Hepatocyte (in vitro differentiated cells): ENCODE results near the gene HKDC1. TPM values are rescaled to one million over a fixed set of nuclear protein-coding genes. Genes with fewer than 3 reads are reported as not detected.

Source experiments
- DNase-seq: peaks from one replicate; pipeline ENCODE4 v3.0.0-alpha.2; 2016; ENCODE audit warnings: low spot score
- H2AFZ ChIP-seq: fragments of 200-600 bp; sonication (generic); 2 replicates; pipeline ENCODE4 v1.6.0; 2016; ENCODE audit warnings: antibody characterized with exemption, mild to moderate bottlenecking
- H3K27ac ChIP-seq: fragments of 200-600 bp; sonication (generic); 2 replicates; pipeline ENCODE4 v1.5.1; 2016; ENCODE audit warnings: mild to moderate bottlenecking
- H3K27me3 ChIP-seq: fragments of 200-600 bp; sonication (generic); 2 replicates; pipeline ENCODE4 v1.6.1; 2016
- H3K36me3 ChIP-seq: fragments of 200-600 bp; sonication (generic); replicated peaks from 2 replicates; pipeline ENCODE4 v1.5.1; 2016; ENCODE audit warnings: low read depth; ENCODE audit not compliant: insufficient read depth
- H3K4me1 ChIP-seq: fragments of 200-600 bp; sonication (generic); 2 replicates; pipeline ENCODE4 v1.5.1; 2016; ENCODE audit warnings: mild to moderate bottlenecking, moderate library complexity; ENCODE audit not compliant: insufficient read depth
- H3K4me2 ChIP-seq: fragments of 200-600 bp; sonication (generic); 2 replicates; pipeline ENCODE4 v1.6.0; 2016
- H3K4me3 ChIP-seq: fragments of 200-600 bp; sonication (generic); 2 replicates; pipeline ENCODE4 v1.5.1; 2016; ENCODE audit warnings: mild to moderate bottlenecking
- H3K79me2 ChIP-seq: fragments of 200-600 bp; sonication (generic); 2 replicates; pipeline ENCODE4 v1.6.0; 2017; ENCODE audit warnings: mild to moderate bottlenecking
- H3K9me2 ChIP-seq: fragments of 200-600 bp; sonication (generic); replicated peaks from 2 replicates; pipeline ENCODE4 v1.6.0; 2017; ENCODE audit warnings: mild to moderate bottlenecking; ENCODE audit not compliant: insufficient read depth
- H3K9me3 ChIP-seq: fragments of 200-600 bp; sonication (generic); 2 replicates; pipeline ENCODE4 v1.5.1; 2016; ENCODE audit warnings: low read depth, mild to moderate bottlenecking
- H4K20me1 ChIP-seq: fragments of 200-600 bp; sonication (generic); 2 replicates; pipeline ENCODE4 v1.6.0; 2016; ENCODE audit warnings: mild to moderate bottlenecking; ENCODE audit not compliant: insufficient read depth, poor library complexity, severe bottlenecking
- EZH2 ChIP-seq: fragments of 200-600 bp; sonication (generic); IDR thresholded peaks from 2 replicates; pipeline ENCODE4 v1.6.1; 2016; ENCODE audit warnings: antibody characterized with exemption, mild to moderate bottlenecking, borderline replicate concordance
- EZH2phosphoT487 ChIP-seq: fragments of 200-600 bp; sonication (generic); IDR thresholded peaks from one replicate; pipeline ENCODE4 v1.6.1; 2018; ENCODE audit warnings: antibody characterized with exemption, mild to moderate bottlenecking, low read depth, moderate library complexity; ENCODE audit not compliant: unreplicated experiment, severe bottlenecking
- WGBS: methylation state at CpG from one replicate; pipeline ENCODE4 v1.1.6; 2016; ENCODE audit warnings: low lambda C conversion rate; ENCODE audit errors: missing lambda C conversion rate; 5-methylcytosine and 5-hydroxymethylcytosine counted together
- polyA plus RNA-seq: library from polyadenylated mRNA; unstranded; fragments of >200 nt; fragmentation: Nextera tagmentation; extraction: Ambion mirVana; gene quantifications from 2 replicates; pipeline ENCODE4 v1.2.1, GENCODE V29; 2016
- total RNA-seq: library from RNA; depleted of rRNA; stranded (reverse); fragments of >200 nt; gene quantifications from 2 replicates; pipeline ENCODE4 v1.2.3, GENCODE V29; 2014
- TF ChIP-seq, protein P1 (sequence below): fragments of 200-600 bp; sonication (generic); IDR thresholded peaks from 2 replicates; pipeline ENCODE4 v1.5.1; 2016; ENCODE audit warnings: antibody characterized with exemption, mild to moderate bottlenecking; ENCODE audit not compliant: poor library complexity

HKDC1 gene
- total and polyA plus RNA-seq, 2 experiments from 2014 or later, result 23.6 to 27.9 TPM

DNA sequence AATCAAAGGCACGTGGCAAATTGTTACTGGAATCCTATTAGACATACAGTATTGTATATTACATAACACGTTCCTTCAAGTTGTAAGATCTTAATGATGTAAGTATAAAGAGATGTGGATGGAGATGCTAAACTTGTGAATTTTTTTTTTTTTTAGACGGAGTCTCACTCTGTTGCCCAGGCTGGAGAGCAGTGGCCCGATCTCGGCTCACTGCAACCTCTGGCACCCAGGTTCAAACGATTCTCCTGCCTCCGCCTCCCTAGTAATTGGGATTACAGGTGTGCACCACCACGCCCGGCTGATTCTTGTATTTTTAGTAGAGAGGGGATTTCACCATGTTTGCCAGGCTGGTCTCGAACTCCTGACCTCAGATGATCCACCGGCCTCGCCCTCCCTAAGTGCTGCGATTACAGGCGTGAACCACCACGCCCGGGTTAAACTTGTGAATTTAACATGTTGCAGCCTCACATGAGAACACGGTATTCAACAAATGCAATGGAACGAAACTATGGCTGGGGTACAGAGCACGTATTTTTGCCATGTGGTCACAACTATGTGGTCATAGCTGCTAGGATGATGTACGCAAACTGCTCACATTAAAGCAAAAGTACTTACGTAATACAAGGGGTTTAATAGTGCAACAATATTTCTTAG is 40.9 kb upstream of the HKDC1 start:
- H3K4me2 ChIP-seq, result peak overlapping the region; percentile 72
- H3K9me2 ChIP-seq, result no peaks in the 10 kb centered on the region
- TF ChIP-seq EZH2 (no peak), EZH2phosphoT487 (no peak)
- TF ChIP-seq, protein P1, sequence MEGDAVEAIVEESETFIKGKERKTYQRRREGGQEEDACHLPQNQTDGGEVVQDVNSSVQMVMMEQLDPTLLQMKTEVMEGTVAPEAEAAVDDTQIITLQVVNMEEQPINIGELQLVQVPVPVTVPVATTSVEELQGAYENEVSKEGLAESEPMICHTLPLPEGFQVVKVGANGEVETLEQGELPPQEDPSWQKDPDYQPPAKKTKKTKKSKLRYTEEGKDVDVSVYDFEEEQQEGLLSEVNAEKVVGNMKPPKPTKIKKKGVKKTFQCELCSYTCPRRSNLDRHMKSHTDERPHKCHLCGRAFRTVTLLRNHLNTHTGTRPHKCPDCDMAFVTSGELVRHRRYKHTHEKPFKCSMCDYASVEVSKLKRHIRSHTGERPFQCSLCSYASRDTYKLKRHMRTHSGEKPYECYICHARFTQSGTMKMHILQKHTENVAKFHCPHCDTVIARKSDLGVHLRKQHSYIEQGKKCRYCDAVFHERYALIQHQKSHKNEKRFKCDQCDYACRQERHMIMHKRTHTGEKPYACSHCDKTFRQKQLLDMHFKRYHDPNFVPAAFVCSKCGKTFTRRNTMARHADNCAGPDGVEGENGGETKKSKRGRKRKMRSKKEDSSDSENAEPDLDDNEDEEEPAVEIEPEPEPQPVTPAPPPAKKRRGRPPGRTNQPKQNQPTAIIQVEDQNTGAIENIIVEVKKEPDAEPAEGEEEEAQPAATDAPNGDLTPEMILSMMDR, result no peak
- no peaks in the 10 kb centered on the region for H3K36me3 ChIP-seq
- DNase-seq, result peak; percentile 32
- peaks cover 40% of the 10 kb centered on the region for H3K79me2 ChIP-seq
- peak overlapping the region; percentile 54 for H2AFZ ChIP-seq
- H3K4me1 ChIP-seq, result peaks cover 9% of the 10 kb centered on the region
- H3K9me3 ChIP-seq, result no peaks in the 10 kb centered on the region
- peak overlapping the region; percentile 2 for H3K4me3 ChIP-seq
- no peaks in the 10 kb centered on the region for H3K27me3 ChIP-seq
- 55% methylated on average over 21 of the region's 21 CpGs for WGBS
- H3K27ac ChIP-seq, result peak overlapping the region; percentile 91
- no peaks in the 10 kb centered on the region for H4K20me1 ChIP-seq

DNA sequence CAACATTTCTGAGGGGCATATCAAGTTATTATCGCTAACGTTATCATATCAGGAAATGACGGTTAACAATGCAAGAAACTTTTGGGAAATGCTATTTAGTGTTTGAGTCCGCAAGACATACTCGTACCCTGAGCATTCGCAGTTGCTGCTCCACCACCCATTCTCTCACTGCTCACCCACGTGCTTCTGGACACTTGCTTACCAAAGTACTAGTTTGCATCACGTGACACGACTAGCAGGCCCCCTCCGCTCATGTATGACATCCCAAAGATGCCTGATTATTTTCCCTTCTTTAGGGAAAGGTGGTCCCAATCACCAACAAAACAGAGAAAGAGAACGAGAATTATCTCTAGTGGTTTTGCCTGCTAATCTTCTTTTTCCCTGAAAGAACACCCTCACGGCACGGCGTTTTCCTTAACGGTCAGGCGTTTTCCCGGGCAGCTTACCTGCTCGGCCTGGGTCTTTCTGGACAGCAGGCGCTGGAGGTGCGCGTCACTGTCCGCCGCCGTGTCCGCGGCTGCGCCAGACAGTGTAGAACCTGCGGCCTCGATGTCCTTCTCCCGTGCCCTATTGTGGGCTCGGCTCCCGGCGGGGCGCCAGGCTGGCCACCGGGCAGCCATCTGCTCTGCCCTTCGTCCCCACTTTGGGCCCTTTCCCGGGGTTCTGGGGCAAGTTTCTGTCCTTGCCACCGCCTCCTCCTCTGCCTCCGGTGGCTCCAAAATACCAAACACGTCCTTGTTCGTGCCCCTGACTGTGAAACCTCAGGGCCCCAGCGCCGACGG is 40.2 kb upstream of the HKDC1 start, which contains the start of gene SUPV3L1:
Gene SUPV3L1, plus strand, starts transcription at position 492 of the 782 bp plus-strand sequence. Its CDS starts 58 bp downstream, at position 550.
- H3K27me3 ChIP-seq, result no peaks in the 10 kb centered on the region
- no peaks in the 10 kb centered on the region for H3K9me3 ChIP-seq
- no peaks in the 10 kb centered on the region for H3K9me2 ChIP-seq
- no peaks in the 10 kb centered on the region for H4K20me1 ChIP-seq
- peak within 1 kb of the TSS; percentile 54 for H2AFZ ChIP-seq
- H3K27ac ChIP-seq, result peak within 1 kb of the TSS; percentile 91
- H3K4me2 ChIP-seq, result peak within 1 kb of the TSS; percentile 72
- H3K4me3 ChIP-seq, result peak within 1 kb of the TSS; percentile 54
- no peaks in the 10 kb centered on the region for H3K36me3 ChIP-seq
- H3K79me2 ChIP-seq, result peaks cover 46% of the 10 kb centered on the region
- 1% methylated on average over 44 of the region's 44 CpGs for WGBS
- H3K4me1 ChIP-seq, result peaks cover 9% of the 10 kb centered on the region
- TF ChIP-seq EZH2 (no peak), EZH2phosphoT487 (no peak)
- TF ChIP-seq, protein P1, result no peak
- peak; percentile 97 for DNase-seq

DNA sequence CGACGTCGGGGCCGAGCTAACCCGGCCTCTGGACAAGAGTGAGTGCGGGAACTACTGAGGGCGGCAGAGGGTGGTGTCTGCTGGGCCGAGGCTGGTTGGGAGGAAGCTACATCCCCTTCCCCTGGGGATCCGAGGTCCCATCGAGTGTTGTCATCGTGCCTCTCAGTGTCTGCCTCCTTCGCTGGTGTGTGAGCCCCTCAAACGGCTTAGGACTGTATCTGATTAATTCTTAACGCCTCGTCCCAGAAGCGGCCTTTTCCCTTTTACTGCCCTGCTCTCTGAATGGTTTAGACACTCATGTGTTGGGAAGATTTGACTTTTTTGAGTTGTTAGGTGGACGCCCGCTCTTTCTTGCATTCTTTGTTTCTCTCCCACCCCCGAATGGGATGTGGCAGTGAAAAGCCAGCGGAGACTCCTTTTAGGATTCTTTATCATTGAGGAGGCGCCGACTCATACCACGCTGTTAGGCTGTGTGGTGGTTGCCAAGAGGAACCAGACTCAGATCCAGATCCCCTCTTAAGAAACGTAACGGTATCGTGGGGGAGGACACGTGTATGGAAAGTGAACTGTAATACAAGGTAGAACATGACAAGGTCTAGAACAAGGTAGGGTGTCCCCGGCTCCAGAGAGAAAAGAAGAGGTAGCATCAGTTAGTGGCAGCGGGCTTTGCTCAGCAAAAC is 39.5 kb upstream of the HKDC1 start:
- Histone ChIP-seq H3K79me2 (peaks cover 52% of the 10 kb centered on the region), H3K9me3 (no peaks in the 10 kb centered on the region), H4K20me1 (no peaks in the 10 kb centered on the region), H3K36me3 (no peaks in the 10 kb centered on the region), H3K4me3 (peak overlapping the region; percentile 54), H3K27ac (peak overlapping the region; percentile 91), H3K27me3 (no peaks in the 10 kb centered on the region), H3K9me2 (no peaks in the 10 kb centered on the region), H3K4me2 (peak overlapping the region; percentile 72), H3K4me1 (peaks cover 9% of the 10 kb centered on the region), H2AFZ (peak overlapping the region; percentile 42)
- TF ChIP-seq EZH2phosphoT487 (no peak), EZH2 (no peak)
- TF ChIP-seq, protein P1, result no peak
- DNase-seq, result peak; percentile 49
- 6% methylated on average over 29 of the region's 29 CpGs for WGBS
